Esophagus squamous epithelium (tissue), 5 donors: ENCODE results near the gene COL18A1. TPM values are rescaled to one million over a fixed set of nuclear protein-coding genes. Genes with fewer than 3 reads are reported as not detected.
A peak's percentile ranks its signal among the peaks of the same experiment; 100 is the strongest.

ENCODE experiments used
- DNase-seq: peaks from one replicate; lab custom pipeline; 2025; lab: John Stamatoyannopoulos, UW
- H3K27ac ChIP-seq, 4 donors: fragments of 200-600 bp; sonication (generic); one replicate each; pipeline ENCODE4 v1.5.1; 2016 to 2019; ENCODE audit warnings: mild to moderate bottlenecking in 1 of 4
- H3K27me3 ChIP-seq, 4 donors: fragments of 200-600 bp; sonication (generic); 1 replicate in 3 of 4; 2 replicates in 1 of 4; pipeline versions ENCODE4 v1.5.1 to v1.6.0; 2017 to 2021; ENCODE audit warnings: antibody characterized with exemption in 1 of 4
- H3K36me3 ChIP-seq, 3 donors: fragments of 200-600 bp; sonication (generic); one replicate each; pipeline ENCODE4 v1.5.1; 2016 to 2019
- H3K4me1 ChIP-seq, 3 donors: fragments of 200-600 bp; sonication (generic); one replicate each; pipeline ENCODE4 v1.5.1; 2017 to 2019
- H3K4me3 ChIP-seq, 4 donors: fragments of 200-600 bp; sonication (generic); 1 replicate in 3 of 4; 2 replicates in 1 of 4; pipeline ENCODE4 v1.5.1; 2016 to 2019; ENCODE audit warnings: mild to moderate bottlenecking in 2 of 4, moderate library complexity in 1 of 4
- H3K9me3 ChIP-seq, 3 donors: fragments of 200-600 bp; sonication (generic); one replicate each; pipeline ENCODE4 v1.5.1; 2016 to 2019
- POLR2A ChIP-seq, 4 donors: fragments of 450-650 bp; IDR thresholded peaks; one replicate each; pipeline ENCODE4 v1.6.1; 2017; ENCODE audit warnings: antibody characterized with exemption in 4 of 4, mild to moderate bottlenecking in 4 of 4, moderate library complexity in 3 of 4
- WGBS, 2 donors: methylation state at CpG; one replicate each; pipeline ENCODE4 v1.1.5; 2018; 5-methylcytosine and 5-hydroxymethylcytosine counted together
- intact Hi-C: fragments of 100-400 bp; cut with DNase I; formaldehyde crosslinking; loops from one replicate; pipeline ENCODE4 v1.15.0; 2022
- total RNA-seq, 4 donors: library from RNA; depleted of rRNA; stranded (reverse); fragments of >200 nt; gene quantifications; one replicate each; pipeline ENCODE4 v1.1.0, GENCODE V29; 2016
- TF ChIP-seq, protein P1 (sequence below), 6 experiments: fragments of 450-650 bp in 4 of 6; fragments of 200-600 bp in 2 of 6; sonication (generic) in 2 of 6; IDR thresholded peaks; one replicate each; pipeline ENCODE4 v1.5.1; 2016 to 2019; ENCODE audit warnings: antibody characterized with exemption in 6 of 6, mild to moderate bottlenecking in 4 of 6, moderate library complexity in 4 of 6
- donor health status: DM: yes; HTN: yes; CAD: no.

Gene COL18A1
- total RNA-seq, 4 donors from 2014 or later = 38.9 to 69.0 (median 52.5) TPM

- H3K27ac ChIP-seq = no peak overlapping the region
- no peak for TF ChIP-seq POLR2A (IDR thresholded peaks at IDR 0.05)
- TF ChIP-seq, protein P1, sequence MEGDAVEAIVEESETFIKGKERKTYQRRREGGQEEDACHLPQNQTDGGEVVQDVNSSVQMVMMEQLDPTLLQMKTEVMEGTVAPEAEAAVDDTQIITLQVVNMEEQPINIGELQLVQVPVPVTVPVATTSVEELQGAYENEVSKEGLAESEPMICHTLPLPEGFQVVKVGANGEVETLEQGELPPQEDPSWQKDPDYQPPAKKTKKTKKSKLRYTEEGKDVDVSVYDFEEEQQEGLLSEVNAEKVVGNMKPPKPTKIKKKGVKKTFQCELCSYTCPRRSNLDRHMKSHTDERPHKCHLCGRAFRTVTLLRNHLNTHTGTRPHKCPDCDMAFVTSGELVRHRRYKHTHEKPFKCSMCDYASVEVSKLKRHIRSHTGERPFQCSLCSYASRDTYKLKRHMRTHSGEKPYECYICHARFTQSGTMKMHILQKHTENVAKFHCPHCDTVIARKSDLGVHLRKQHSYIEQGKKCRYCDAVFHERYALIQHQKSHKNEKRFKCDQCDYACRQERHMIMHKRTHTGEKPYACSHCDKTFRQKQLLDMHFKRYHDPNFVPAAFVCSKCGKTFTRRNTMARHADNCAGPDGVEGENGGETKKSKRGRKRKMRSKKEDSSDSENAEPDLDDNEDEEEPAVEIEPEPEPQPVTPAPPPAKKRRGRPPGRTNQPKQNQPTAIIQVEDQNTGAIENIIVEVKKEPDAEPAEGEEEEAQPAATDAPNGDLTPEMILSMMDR (IDR thresholded peaks at IDR 0.05) = no peak
- no peak for DNase-seq
- no peak overlapping the region for H3K4me3 ChIP-seq
- intact Hi-C loops = loop anchor here (10.0 kb wide), 1 partner anchor 57 kb away; no protein-coding TSS in a partner anchor
- H3K9me3 ChIP-seq = no peaks in the 10 kb centered on the region
- 80 to 87% methylated on average over 5 of the region's 5 CpGs for WGBS, 2 donors
- peaks cover 0 to 2% (median 0%) of the 10 kb centered on the region in 4 donors for H3K27me3 ChIP-seq
- peaks cover 0 to 9% (median 5%) of the 10 kb centered on the region in 3 donors for H3K4me1 ChIP-seq
- H3K36me3 ChIP-seq = no peaks in the 10 kb centered on the region
Observed at GRCh38 chr21:45377325-45377709, 27.6 kb upstream of the COL18A1 start.

- Histone ChIP-seq H3K36me3 (no peaks in the 10 kb centered on the region), H3K9me3 (no peaks in the 10 kb centered on the region), H3K4me1 (peaks cover 0 to 5% (median 3%) of the 10 kb centered on the region in 3 donors), H3K27ac (peak overlapping the region in 1 of 4 donors; percentile 32), H3K4me3 (no peak overlapping the region), H3K27me3 (peaks cover 0 to 7% (median 0%) of the 10 kb centered on the region in 4 donors)
- intact Hi-C loops = loop anchor here (10.0 kb wide), 1 partner anchor 57 kb away; no protein-coding TSS in a partner anchor
- 57 to 67% methylated on average over 5 of the region's 5 CpGs for WGBS, 2 donors
- TF ChIP-seq, protein P1 (IDR thresholded peaks at IDR 0.05) = no peak
- TF ChIP-seq POLR2A (IDR thresholded peaks at IDR 0.05) = no peak
- DNase-seq = no peak
Observed at GRCh38 chr21:45377866-45378257, 27.1 kb upstream of the COL18A1 start.

- Histone ChIP-seq H3K36me3 (no peaks in the 10 kb centered on the region), H3K9me3 (no peaks in the 10 kb centered on the region), H3K27me3 (peaks cover 0 to 12% (median 0%) of the 10 kb centered on the region in 4 donors), H3K4me3 (no peak overlapping the region), H3K4me1 (peaks cover 0 to under 1% (median 0%) of the 10 kb centered on the region in 3 donors), H3K27ac (peak overlapping the region in 3 of 4 donors; percentile 1 to 47 (median 32))
- TF ChIP-seq, protein P1 (IDR thresholded peaks at IDR 0.05) = no peak
- TF ChIP-seq POLR2A (IDR thresholded peaks at IDR 0.05) = no peak
- 32 to 45% methylated on average over 10 to 11 of the region's 13 CpGs for WGBS, 2 donors
- DNase-seq = no peak
- intact Hi-C loops = loop anchor here (10.0 kb wide), 1 partner anchor 56 kb away; no protein-coding TSS in a partner anchor
Observed at GRCh38 chr21:45378258-45378966, 26.6 kb upstream of the COL18A1 start.

GRCh38 chr21:45379171-45379900, 25.6 kb upstream of the COL18A1 start:
- Histone ChIP-seq H3K36me3 (no peaks in the 10 kb centered on the region), H3K27ac (no peak overlapping the region), H3K4me1 (no peaks in the 10 kb centered on the region), H3K9me3 (no peaks in the 10 kb centered on the region), H3K27me3 (peaks cover 0 to 19% (median 0%) of the 10 kb centered on the region in 4 donors), H3K4me3 (no peak overlapping the region)
- intact Hi-C loops = loop anchor here (10.0 kb wide), 1 partner anchor 55 kb away; no protein-coding TSS in a partner anchor
- 78 to 83% methylated on average over 11 to 19 of the region's 21 CpGs for WGBS, 2 donors
- DNase-seq = no peak
- TF ChIP-seq, protein P1 (IDR thresholded peaks at IDR 0.05) = no peak
